RWPE2 (cell line): ENCODE measurements around the gene LIME1.

ENCODE experiments used
- ATAC-seq: fragments of 200-7000 bp; cut with Tn5 transposase; 3 replicates; pipeline ENCODE4 v1.9.1; 2021; ENCODE audit warnings: low read depth
- DNase-seq: peaks from one replicate; pipeline ENCODE4 v3.0.0-alpha.2; 2020; ENCODE audit warnings: low spot score
- H3K27ac ChIP-seq: fragments of 450-650 bp; 2 replicates; pipeline ENCODE4 v1.5.1; 2017; ENCODE audit warnings: mild to moderate bottlenecking; ENCODE audit not compliant: poor library complexity, severe bottlenecking
- H3K27me3 ChIP-seq: fragments of 250-450 bp; sonication (Bioruptor Pico); 2 replicates; pipeline ENCODE4 v1.5.1; 2021; ENCODE audit warnings: mild to moderate bottlenecking, moderate library complexity; ENCODE audit not compliant: insufficient read depth, poor library complexity, severe bottlenecking
- H3K36me3 ChIP-seq: fragments of 250-450 bp; sonication (Bioruptor Pico); 2 replicates; pipeline ENCODE4 v1.5.1; 2020; ENCODE audit warnings: low read depth, mild to moderate bottlenecking, moderate library complexity
- H3K4me1 ChIP-seq: fragments of 250-450 bp; sonication (Bioruptor Pico); 2 replicates; pipeline ENCODE4 v1.5.1; 2021; ENCODE audit warnings: mild to moderate bottlenecking, moderate library complexity; ENCODE audit not compliant: insufficient read depth, poor library complexity, severe bottlenecking
- H3K4me3 ChIP-seq: fragments of 250-450 bp; sonication (Bioruptor Pico); 2 replicates; pipeline ENCODE4 v1.5.1; 2021; ENCODE audit warnings: mild to moderate bottlenecking, moderate library complexity; ENCODE audit not compliant: severe bottlenecking
- H3K9me3 ChIP-seq: fragments of 250-450 bp; sonication (Bioruptor Pico); 2 replicates; pipeline ENCODE4 v1.5.1; 2021; ENCODE audit warnings: mild to moderate bottlenecking, moderate library complexity; ENCODE audit not compliant: severe bottlenecking
- TF ChIP-seq, protein P1 (sequence below): fragments of 450-650 bp; IDR thresholded peaks from one replicate; pipeline ENCODE4 v1.5.1; 2017; ENCODE audit warnings: mild to moderate bottlenecking, moderate library complexity; ENCODE audit not compliant: poor library complexity, severe bottlenecking

The LIME1 gene

DNA sequence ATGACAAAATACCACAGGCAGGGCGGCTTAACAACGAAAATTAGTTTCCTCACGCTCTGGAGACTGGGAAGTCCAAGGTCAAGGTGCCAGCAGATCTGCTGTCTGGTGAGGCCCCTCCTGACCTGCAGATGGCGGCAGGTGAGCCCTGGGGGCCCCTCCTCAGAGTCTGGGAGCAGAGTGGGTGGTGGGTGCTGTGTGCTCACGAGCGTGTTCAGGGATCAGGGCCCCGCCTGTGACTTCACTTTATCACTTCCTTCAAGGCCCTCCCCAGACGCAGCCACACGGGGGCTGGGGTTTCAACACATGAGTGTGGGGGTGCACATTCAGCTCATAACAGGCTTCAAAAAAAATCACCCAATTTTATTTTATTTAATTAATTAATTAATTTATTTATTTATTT lies 42.4 kb downstream of the LIME1 start:
- Histone ChIP-seq H3K27ac (no peak overlapping the region), H3K9me3 (no peaks in the 10 kb centered on the region), H3K27me3 (peaks cover 17% of the 10 kb centered on the region), H3K36me3 (no peaks in the 10 kb centered on the region), H3K4me1 (no peaks in the 10 kb centered on the region), H3K4me3 (no peak overlapping the region)
- DNase-seq (no peak), ATAC-seq (no peak)
- TF ChIP-seq, protein P1, sequence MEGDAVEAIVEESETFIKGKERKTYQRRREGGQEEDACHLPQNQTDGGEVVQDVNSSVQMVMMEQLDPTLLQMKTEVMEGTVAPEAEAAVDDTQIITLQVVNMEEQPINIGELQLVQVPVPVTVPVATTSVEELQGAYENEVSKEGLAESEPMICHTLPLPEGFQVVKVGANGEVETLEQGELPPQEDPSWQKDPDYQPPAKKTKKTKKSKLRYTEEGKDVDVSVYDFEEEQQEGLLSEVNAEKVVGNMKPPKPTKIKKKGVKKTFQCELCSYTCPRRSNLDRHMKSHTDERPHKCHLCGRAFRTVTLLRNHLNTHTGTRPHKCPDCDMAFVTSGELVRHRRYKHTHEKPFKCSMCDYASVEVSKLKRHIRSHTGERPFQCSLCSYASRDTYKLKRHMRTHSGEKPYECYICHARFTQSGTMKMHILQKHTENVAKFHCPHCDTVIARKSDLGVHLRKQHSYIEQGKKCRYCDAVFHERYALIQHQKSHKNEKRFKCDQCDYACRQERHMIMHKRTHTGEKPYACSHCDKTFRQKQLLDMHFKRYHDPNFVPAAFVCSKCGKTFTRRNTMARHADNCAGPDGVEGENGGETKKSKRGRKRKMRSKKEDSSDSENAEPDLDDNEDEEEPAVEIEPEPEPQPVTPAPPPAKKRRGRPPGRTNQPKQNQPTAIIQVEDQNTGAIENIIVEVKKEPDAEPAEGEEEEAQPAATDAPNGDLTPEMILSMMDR = no peak

DNA sequence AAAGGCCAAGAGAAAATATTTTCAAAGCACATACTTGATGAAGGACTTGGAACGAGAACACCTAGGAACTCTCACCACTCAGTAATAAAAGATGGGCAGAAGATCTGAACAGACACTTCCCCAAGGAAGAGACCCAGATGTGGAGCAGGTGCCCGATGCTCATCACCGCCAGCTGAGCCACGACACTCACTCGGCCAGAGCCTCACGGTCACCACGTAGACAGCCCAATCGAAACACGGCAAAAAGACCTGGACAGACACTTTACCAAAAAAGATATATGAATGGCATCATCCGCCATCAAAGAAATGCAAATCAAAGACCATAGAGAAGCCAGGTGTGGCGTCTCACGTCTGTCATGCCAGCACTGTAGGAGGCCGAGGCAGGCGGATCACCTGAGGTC lies 44.7 kb downstream of the LIME1 start:
- TF ChIP-seq, protein P1 = no peak
- Histone ChIP-seq H3K4me3 (no peak overlapping the region), H3K27me3 (no peaks in the 10 kb centered on the region), H3K9me3 (no peaks in the 10 kb centered on the region), H3K36me3 (no peaks in the 10 kb centered on the region), H3K4me1 (no peaks in the 10 kb centered on the region), H3K27ac (no peak overlapping the region)
- no peak for DNase-seq
- ATAC-seq = no peak

DNA sequence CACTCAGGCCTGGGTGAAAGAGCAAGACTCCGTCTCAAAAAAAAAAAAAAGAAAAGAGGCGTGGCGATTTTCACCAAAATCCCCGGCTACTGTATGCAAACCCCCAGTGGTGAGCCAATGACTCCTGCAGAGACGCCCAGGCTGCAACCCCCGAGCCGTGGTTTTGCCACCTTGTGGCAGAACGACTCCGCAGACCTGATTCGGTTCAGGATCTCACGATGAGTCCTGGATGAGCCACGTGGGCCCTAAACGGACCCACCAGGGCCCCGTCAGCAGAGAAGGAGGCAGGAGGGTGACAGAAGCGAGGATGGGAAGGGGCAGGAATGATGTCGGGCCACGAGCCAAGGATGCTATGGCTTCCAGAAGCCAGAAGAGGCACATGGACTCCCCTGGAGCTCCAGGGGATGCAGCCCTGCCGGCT lies 45.6 kb downstream of the LIME1 start:
- no peak for ATAC-seq
- H3K27me3 ChIP-seq = no peaks in the 10 kb centered on the region
- no peak overlapping the region for H3K4me3 ChIP-seq
- H3K4me1 ChIP-seq = no peaks in the 10 kb centered on the region
- TF ChIP-seq, protein P1 = peak; percentile 15
- H3K36me3 ChIP-seq = no peaks in the 10 kb centered on the region
- no peaks in the 10 kb centered on the region for H3K9me3 ChIP-seq
- no peak overlapping the region for H3K27ac ChIP-seq
- peak; percentile 80 for DNase-seq

GRCh38 chr20:63782521-63782971 lies 46.1 kb downstream of the LIME1 start:
- no peak for ATAC-seq
- TF ChIP-seq, protein P1 = no peak
- H3K36me3 ChIP-seq = no peaks in the 10 kb centered on the region

GRCh38 chr20:63783970-63784369 lies 47.5 kb downstream of the LIME1 start:
- Histone ChIP-seq H3K27ac (no peak overlapping the region), H3K4me1 (no peaks in the 10 kb centered on the region)
- DNase-seq = peak; percentile 82

More at GRCh38 chr20:63782521-63782971, 46.1 kb downstream of the LIME1 start:
- peak; percentile 81 for DNase-seq
- H3K27me3 ChIP-seq = no peaks in the 10 kb centered on the region
- no peaks in the 10 kb centered on the region for H3K9me3 ChIP-seq
- H3K27ac ChIP-seq = no peak overlapping the region
- no peak overlapping the region for H3K4me3 ChIP-seq
- no peaks in the 10 kb centered on the region for H3K4me1 ChIP-seq

More at GRCh38 chr20:63783970-63784369, 47.5 kb downstream of the LIME1 start:
- TF ChIP-seq, protein P1 = no peak
- Histone ChIP-seq H3K27me3 (no peaks in the 10 kb centered on the region), H3K36me3 (no peaks in the 10 kb centered on the region), H3K9me3 (no peaks in the 10 kb centered on the region), H3K4me3 (no peak overlapping the region)
- no peak for ATAC-seq
